GM19240 (cell line): ENCODE data around the gene GRM3.
A peak's percentile ranks its signal among the peaks of the same experiment; 100 is the strongest.

Experiments
- DNase-seq: peaks from one replicate; pipeline ENCODE4 v3.0.0; 2011; ENCODE audit warnings: low spot score; ENCODE audit not compliant: insufficient read length

GRM3 gene

GRCh38 chr7:86785641-86786040, 141.9 kb downstream of the GRM3 start:
- no peak for DNase-seq

GRCh38 chr7:86786376-86786775, 142.7 kb downstream of the GRM3 start:
- no peak for DNase-seq

DNA sequence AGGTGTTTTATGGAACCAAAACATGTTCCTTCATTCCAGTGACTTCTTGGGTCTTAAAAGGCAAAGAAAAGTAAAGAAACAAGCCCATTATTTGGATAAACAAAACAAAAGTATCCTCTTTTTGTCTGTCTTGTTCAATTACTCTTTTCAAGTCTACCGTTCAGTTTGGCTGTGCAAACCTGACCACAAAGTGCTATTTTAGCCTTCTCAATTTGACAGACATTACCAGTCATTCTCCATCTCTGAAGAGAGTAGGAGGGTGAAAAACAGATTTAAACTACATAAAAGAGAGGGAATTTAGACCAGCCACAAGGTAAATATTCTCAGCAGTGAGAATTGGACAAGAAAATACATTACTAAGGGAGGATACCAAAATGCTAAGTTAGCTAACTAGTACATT, 145.2 kb downstream of the GRM3 start:
- DNase-seq = no peak

- DNase-seq = no peak
Observed at GRCh38 chr7:86790383-86790782, 146.7 kb downstream of the GRM3 start.

DNA sequence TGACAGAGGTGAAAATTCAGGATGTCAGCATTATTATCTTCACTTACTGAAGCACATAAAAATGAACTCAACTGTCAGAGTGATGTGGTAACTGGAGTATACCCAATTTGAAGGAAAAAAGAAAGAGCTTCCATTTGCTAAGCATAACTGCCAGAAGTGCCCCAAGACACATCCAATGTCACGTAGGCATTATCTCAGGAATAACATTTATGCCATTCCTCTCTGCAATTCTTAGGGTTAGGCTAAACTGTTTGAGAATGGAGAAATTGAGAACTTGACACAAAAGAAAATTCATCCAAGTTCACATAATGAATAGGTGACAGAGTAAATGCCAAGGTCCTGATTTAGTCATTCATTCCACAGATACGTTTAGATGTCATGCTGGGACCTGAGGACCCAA, 148.6 kb downstream of the GRM3 start:
- no peak for DNase-seq

DNA sequence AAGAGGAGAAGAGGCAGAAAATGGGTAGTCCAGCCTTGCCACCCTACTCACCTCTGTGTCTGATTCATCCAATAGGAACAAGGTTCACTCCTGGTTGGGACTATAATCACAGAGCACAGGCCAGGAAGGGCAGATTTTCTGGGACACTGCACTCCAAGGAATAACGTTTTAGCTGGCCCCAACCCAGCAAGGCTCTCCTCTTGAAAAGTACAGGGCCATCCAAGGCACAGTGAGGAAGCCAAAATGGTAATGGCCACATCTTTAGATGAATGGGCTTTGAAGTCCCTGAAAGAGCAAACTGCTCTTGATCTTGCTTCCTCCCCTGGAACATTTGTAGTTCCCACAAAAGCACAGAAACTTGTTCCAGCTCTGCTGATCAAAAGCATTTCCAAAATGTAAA, 149.4 kb downstream of the GRM3 start:
- no peak for DNase-seq

- peak; percentile 8 for DNase-seq
Observed at GRCh38 chr7:86814661-86815379, 171.1 kb downstream of the GRM3 start.

DNA sequence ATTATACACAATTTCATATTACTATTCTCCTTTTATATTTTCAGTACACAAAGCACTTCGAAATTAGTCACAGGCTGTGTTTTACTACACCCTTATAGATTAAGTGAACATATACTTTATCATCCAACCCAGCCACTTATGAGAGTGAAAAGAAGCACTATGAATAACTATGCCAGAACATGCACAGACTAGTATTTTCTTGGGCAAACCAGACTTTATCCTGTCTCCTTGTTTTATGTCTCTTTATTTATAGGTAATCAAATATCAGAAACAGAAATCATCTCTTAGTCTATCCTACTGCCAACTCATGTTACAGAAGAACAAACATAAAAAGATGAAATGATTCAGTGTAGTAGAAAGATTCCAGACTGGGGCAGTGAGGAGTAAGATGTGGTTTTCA, 171.8 kb downstream of the GRM3 start:
- DNase-seq = no peak

GRCh38 chr7:86818903-86819302, 175.2 kb downstream of the GRM3 start:
- DNase-seq = no peak

DNA sequence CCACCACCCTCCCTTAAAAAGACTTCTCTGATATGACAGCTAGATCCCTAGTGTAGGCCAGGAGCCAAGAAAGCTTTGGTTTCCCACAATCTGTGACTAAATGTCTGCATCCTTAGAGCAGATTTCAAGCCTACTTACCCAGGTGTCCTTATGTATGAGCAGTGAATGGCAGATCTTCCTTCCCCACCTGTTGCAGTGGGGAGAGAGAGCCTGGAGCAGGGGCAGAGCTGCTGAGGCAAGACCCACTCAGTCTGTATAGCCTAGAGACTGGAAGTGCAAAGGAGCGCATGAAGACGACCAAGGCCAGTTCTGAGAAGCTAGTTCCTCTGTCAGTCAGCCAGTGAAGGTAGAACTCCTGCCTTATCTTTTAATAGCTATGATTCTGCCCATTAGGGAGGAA, 180.1 kb downstream of the GRM3 start:
- DNase-seq = no peak

DNA sequence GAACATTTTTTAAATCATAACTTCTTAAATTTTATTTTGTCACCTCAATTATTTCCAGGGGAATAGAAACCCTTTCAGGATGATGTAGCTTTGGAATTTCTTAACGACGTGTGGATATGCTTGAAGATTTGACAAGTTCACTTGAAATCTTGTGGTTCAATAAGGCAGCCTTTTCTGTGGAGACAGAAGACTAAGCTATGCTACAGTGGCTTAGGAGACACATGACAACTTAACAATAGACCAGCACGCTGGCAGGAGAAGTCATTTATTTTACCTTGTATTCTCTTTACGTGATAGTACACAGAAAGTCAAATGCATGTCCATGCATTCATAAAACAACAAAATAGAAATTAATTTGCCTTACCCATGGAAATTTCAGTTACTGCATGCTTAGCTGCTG, 181.6 kb downstream of the GRM3 start:
- DNase-seq = no peak

GRCh38 chr7:86826948-86827347, 183.2 kb downstream of the GRM3 start:
- DNase-seq = no peak

- no peak for DNase-seq
Observed at GRCh38 chr7:86833360-86833759, 189.7 kb downstream of the GRM3 start.

GRCh38 chr7:86837235-86837634, 193.5 kb downstream of the GRM3 start:
- DNase-seq = no peak

DNA sequence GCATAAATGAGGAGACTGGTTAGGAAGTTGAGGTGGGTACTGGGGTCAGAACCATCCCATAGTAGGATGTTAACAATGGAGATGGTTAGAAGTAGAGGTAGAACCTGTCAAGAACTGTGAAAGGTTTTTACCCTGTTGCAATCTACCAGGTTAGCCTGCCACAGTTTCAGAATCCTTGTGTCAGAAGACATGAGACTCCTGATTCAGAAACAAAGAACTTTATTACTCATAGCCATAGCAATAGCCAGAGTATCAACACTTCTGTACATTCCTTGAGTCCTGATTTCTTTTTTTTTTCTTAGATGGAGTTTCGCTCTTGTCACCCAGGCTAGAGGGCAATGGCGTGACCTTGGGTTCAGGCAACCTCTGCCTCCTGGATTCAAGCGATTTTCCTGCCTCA, 200.9 kb downstream of the GRM3 start:
- DNase-seq = no peak

GRCh38 chr7:86846494-86847190, 202.9 kb downstream of the GRM3 start:
- DNase-seq = no peak

DNA sequence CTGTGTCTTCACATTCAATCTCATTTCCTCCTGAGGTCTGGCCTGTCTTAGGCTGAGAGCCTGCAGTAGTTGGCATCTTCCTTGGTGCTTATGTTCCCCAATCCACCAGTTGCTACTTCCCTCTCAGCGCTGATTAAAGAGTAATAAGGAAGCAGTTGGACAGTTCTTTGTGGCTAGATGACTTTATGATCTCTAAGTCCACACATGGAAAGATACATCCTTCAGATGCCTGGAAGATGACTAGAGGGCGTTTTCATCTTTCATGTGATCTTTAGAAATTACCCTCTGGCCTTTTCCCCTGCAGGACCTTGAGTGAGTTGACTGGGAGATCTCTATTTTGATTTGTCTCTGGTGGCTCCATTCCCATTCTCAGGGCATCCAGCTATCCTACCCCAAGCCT, 204.5 kb downstream of the GRM3 start:
- no peak for DNase-seq

- DNase-seq = no peak
Observed at GRCh38 chr7:86851566-86851965, 207.9 kb downstream of the GRM3 start.

DNA sequence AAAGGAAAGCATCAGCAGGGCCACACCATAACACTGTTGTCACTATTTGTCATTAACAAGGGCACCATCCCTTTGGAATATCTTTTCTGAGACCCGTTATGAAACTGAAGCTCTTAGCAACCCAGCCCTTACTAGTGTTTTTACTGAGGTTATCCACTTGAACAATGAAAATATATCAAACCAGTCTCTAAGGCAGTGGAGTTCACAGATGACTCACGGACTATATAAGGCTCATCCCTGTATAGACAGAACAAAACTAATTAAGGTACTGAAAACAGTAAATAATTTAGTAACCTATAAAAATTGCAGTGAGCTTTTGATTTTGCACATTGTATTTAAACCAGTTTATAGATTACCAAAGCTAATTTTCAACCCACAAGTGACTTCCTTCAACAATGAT, 219.7 kb downstream of the GRM3 start:
- no peak for DNase-seq

GRCh38 chr7:86867163-86867762, 223.6 kb downstream of the GRM3 start:
- DNase-seq = no peak

GRCh38 chr7:86876146-86876545, 232.4 kb downstream of the GRM3 start:
- DNase-seq = no peak

- no peak for DNase-seq
Observed at GRCh38 chr7:86884152-86884551, 240.4 kb downstream of the GRM3 start.

DNA sequence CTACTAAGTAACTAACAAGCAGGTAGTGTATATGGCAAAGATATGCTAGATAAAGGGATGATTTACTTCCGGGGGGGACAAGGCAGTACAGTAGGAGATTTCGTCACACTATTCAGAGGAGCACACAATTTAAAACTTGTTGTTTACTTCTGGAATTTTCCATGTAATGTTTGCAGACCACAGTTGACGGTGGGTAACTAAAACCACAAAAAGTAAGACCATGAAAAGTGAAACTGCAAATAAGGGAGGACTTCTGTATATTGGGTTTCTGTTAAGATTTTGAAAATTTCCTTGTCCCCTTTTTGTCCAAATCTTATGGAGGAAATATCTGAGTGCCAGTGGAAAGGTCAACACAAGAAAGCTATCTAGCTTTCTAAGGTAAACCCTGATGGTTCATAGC, 245.8 kb downstream of the GRM3 start:
- DNase-seq = no peak
